Hematopoietic multipotent progenitor cell treated with erythropoietin and hydrocortisone succinate and interleukin-3 and kit ligand, for 6 days (in vitro differentiated cells): ENCODE measurements around the gene OPCML.

Experiments
- DNase-seq: peaks from one replicate; pipeline ENCODE4 v3.0.0-alpha.2; 2015

Gene OPCML

GRCh38 chr11:132821499-132821898 lies 710.8 kb downstream of the OPCML start:
- DNase-seq: no peak

DNA sequence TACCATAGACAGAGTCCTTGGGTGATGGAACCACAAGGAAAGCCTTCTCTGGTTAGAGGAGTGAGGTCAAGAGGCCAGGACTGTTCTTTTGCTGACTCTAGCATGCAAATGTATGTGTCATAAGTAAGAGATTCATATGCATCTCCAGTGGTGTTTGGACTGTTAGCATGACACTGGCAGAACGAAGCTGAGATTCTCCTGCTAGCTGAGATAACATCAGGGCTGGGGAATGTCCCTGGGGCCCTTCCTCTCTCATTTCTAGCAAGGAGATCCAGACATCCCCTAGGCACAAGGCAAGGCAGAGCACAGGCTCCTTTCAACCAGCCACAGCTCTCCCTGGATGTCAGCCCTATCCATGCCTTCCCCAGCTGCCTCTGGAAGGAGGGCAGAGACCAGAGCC lies 711.3 kb downstream of the OPCML start:
- DNase-seq: no peak

GRCh38 chr11:132818951-132819350 lies 713.4 kb downstream of the OPCML start:
- DNase-seq: no peak

GRCh38 chr11:132817387-132817786 lies 714.9 kb downstream of the OPCML start:
- no peak for DNase-seq

DNA sequence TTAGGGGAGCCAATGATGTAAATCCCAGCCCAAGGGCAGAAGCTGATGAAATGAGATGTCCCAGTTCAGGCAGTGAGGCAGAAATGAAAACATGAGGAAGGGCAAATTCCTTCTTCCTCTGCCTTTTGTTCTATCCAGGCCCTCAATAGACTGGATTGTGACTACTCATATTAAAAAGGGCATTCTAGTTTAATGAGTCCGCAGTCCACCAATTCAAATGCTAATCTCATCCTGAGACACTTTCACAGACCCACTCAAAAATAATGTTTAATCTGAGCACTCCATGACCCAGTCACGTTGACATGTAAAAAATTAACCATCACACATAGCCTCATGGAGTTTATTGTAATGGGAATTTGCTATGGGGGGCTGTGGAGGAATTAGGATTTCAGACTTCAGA lies 717.9 kb downstream of the OPCML start:
- no peak for DNase-seq

GRCh38 chr11:132811649-132812048 lies 720.7 kb downstream of the OPCML start:
- DNase-seq: no peak

DNA sequence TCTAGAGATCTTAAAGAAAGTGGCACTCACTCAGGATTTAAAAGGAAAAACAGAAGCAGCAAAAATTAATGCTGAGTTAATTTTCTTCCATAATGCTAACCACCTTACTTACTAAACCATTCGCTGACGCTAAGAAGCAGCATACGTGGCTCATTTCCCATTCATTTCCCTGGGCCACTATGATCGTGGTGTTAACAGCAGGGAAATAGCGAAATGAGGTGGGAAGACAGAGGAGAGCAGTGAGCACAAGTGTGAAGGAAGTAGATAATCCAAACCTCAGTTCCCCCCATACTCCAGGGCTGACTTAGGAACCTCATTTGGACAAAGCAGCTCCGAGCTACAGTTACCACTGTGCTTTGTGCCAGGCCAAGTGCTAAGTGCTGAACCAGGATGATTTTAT lies 723.2 kb downstream of the OPCML start:
- DNase-seq: no peak

DNA sequence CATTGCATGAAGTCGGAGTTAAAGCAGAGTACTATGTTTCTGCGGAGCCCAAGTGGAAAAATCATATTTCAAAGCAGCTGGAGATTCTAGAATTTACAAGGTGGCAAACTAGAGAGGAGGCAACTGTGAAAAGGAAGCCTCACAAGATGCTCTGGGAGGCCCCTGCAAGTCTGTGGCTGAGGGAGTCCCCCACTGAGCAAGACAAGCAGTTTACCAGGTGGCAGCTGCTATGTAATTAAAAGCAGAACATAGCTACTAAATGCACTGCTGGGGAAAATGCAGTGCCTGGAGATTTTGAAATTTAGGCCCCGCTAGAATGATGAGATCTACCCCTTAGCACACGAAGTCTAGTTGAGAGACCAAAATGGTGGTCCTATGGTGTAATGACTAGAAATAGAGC lies 728.0 kb downstream of the OPCML start:
- DNase-seq: no peak

DNA sequence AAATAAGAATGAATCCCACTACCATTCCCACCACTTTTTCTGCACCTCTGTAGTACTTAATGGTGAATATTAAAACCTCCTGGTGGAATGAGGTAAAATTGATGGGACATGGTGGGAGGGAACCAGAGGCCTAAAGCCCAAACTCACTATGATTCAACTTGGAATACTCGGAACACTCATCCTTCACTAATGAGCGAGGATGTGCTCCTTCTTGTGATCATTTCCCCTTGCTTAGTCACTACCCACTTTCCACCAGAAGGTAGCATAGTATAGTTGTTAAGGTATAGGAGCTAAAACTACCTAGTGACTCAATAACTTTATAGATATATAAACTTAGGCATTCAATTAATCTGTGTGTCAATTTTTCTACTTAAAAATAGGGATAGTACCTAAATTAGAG lies 728.9 kb downstream of the OPCML start:
- no peak for DNase-seq

DNA sequence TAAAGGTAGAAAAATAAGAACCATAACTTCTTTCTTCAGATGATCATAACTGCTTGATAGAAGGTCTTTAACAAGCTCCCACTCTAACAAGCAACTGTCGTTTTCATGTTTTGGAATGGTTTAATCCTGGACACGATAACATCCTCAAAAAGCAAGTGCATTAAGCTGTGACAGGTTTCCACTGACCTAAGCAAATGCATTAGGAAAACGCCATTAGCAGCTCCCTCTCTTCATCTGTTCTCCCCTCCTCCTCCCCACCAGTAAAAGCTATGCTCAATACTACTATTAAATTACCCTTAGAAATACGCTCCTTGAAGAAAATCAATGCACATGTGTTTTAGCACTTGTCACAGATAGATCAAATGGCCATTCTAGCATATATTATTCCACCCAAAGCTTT lies 729.4 kb downstream of the OPCML start:
- DNase-seq: no peak

- no peak for DNase-seq
These were observed 738.5 kb downstream of the OPCML start for GRCh38 chr11:132793831-132794230.

GRCh38 chr11:132792341-132793140 lies 739.8 kb downstream of the OPCML start:
- no peak for DNase-seq

DNA sequence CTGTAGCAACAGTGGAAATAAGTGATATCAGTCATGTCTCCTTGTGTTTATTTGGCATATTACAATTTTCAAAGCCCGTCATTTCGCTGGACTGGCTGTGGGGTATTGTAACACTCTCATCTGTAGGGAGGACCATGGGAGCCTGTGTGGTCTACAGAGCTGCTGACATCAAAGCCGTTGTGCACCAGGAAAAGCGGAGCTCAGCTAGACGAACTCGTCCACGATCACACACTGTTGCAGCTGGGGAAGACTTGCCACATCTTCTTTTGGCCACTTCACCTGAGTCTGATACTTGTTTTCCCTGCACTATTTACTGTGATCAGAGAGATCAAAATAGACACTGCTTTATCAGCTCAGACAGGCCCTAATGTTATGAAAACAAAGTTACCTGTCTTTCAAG lies 741.3 kb downstream of the OPCML start:
- no peak for DNase-seq

DNA sequence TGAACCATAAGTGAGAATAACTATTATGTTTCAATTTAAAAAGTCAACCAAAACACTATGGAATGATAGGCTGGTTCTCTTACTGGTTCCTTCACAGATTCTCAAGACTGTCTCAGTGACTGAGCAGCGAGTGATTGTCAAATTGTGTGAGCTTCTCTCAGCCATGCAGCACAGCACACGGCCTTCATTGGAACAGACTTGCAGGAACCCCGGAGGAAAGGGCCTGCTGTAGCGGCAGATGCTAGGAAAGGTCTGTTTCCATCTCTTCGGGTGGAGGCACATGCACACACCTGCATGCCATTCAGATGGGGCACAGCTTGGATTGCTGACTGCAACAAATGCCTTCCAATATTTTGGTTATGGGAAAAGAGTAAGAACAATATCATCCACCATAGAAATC lies 741.8 kb downstream of the OPCML start:
- no peak for DNase-seq

GRCh38 chr11:132788816-132789325 lies 743.4 kb downstream of the OPCML start:
- no peak for DNase-seq

- DNase-seq: no peak
These were observed 746.4 kb downstream of the OPCML start for GRCh38 chr11:132785878-132786277.

DNA sequence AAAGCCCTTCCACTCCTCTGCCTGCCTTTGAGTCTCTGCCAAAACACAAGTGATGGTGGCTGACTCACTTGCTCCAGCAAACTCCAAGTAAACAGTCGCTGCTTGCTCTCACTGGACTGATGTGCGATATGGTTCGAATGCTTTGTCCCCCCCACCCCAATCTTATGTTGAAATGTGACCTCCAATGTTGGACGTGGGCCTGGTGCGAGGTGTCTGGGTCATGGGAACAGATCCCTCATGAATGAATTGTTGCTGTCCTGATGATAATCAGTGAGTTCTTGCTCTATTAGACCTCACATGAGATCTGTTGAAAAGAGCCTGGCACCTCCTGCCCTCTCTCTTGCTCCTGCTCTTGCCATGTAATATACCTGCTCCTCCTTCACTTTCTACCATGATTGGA lies 747.9 kb downstream of the OPCML start:
- no peak for DNase-seq

DNA sequence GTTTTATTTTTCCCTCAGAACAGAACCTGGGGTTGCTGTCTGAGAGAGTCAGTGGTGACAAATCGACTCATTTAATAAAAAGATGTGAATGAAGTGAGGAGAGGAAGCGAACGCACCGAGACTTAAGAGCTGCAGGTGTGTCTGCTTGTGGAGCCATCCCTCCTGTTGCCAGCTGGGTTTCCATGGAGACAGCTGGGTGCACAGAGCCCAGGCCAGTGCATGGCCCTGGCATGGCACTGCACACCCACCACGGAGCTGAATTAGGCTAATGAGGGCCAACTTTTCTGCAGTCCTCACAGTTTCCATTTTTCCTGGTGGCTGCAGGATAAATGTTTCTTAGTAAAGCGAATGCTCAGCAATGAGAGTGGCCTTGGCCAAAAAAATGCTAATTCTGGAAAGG lies 750.2 kb downstream of the OPCML start:
- DNase-seq: no peak

- no peak for DNase-seq
These were observed 752.3 kb downstream of the OPCML start for GRCh38 chr11:132780046-132780445.

- DNase-seq: no peak
These were observed 752.8 kb downstream of the OPCML start for GRCh38 chr11:132779497-132779896.

DNA sequence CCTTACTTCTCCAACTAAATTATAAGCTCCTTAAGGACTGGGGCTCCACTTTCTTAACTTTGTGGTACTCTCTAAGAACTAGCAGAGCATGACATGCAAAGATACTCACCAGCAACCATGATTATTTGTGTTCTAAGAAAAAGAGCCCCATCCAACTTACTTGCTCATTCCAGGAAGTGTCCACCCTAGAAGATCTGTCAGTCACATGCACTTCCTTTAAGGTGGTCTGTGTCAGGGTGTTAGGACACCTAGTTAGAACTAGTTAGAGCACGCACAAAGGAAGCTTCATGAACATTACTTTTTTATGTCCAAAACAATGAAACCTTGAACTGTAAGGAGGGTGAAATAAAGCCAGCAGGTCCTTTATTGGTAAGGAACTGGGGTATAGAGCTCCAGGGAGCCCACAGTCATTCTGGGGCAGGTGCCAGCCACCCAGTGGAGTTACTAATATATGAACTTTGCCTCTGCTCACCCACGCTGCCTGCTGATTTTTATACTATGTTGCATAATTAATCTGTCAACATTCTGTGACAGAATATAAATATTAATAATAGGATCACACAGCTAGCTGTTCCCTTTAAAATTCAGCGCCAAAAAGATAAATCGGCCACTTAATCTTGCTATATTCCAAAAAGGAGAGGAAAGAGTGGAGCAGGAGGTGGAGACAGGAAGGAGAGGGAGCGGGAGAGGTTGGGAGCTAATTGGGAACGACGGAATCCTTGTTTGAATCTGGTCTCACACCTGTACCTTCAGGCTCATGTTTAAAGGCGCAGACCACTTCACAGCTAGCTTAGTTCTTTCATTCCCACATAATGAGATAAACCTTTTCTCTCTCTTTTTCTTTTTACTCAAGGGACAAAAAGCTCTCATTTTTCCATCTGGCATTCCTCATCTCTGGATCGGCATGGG lies 755.0 kb downstream of the OPCML start:
- no peak for DNase-seq

DNA sequence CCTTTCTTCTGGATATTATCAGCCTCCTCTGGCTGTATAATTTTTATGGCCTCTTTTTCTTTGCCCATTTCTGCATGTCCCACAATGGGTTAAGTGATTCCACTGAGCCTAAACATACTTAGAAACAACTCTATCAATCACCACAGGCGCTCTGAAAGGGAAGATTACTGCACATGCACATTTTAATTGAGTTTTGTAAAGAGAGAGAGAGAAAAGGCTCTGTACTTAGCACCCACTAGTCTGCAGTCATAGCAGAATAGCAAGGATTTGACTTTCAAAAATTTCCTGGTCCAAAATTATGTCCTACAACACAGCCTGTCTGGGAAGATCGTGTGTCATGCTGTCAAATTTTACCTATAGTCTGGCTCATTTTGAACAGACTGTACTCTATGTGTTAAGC lies 758.5 kb downstream of the OPCML start:
- no peak for DNase-seq

GRCh38 chr11:132772703-132773545 lies 759.4 kb downstream of the OPCML start:
- DNase-seq: no peak
